ENCODE results near the gene NUDT2. TPM values are rescaled to one million over a fixed set of nuclear protein-coding genes. Genes with fewer than 3 reads are reported as not detected.

Gene NUDT2
- total RNA-seq, 2 experiments from 2014 or later: 4.5 to 7.2 TPM

GRCh38 chr9:34343605-34344004, 14.2 kb downstream of the NUDT2 start:
- no peak overlapping the region for H3K27ac Mint-ChIP-seq
- H3K36me3 Mint-ChIP-seq (ENCODE audit: low read depth): peaks cover 58% of the 10 kb centered on the region
- H3K9me3 Mint-ChIP-seq: no peaks in the 10 kb centered on the region
- no peak for TF ChIP-seq CTCF (IDR thresholded peaks at IDR 0.05)
- ChIA-PET CTCF (no interaction called here), POLR2A (no interaction called here)
- H3K27me3 Mint-ChIP-seq: no peaks in the 10 kb centered on the region
- no peak for DNase-seq
- H3K27me3 ChIP-seq (ENCODE audit: control insufficient read depth in 1 of 2, insufficient read depth in 2 of 2, low read length in 2 of 2): no peaks in the 10 kb centered on the region
- no peak overlapping the region for H3K4me3 Mint-ChIP-seq
- H3K36me3 ChIP-seq (ENCODE audit: insufficient read depth, low read length): peaks cover 42% of the 10 kb centered on the region
- no peak for ATAC-seq (ENCODE audit: poor library complexity)
- no peaks in the 10 kb centered on the region for H3K9me3 ChIP-seq (ENCODE audit: control insufficient read depth in 1 of 2, insufficient read depth in 1 of 2, low read length in 2 of 2)
- no peaks in the 10 kb centered on the region for H3K4me1 Mint-ChIP-seq (ENCODE audit: low read depth)
- intact Hi-C loops (cut with DNase I, micrococcal nuclease): no loop called here
- H3K4me1 ChIP-seq (ENCODE audit: insufficient read depth, low read length): no peaks in the 10 kb centered on the region
- no peak overlapping the region for H3K27ac ChIP-seq (ENCODE audit: low read depth in 1 of 2, low read length in 2 of 2)
- no peak overlapping the region for H3K4me3 ChIP-seq (ENCODE audit: low read length)

- TF ChIP-seq CTCF (IDR thresholded peaks at IDR 0.05): no peak
- Mint-ChIP-seq H3K4me1 (ENCODE audit: low read depth) (no peaks in the 10 kb centered on the region), H3K9me3 (no peaks in the 10 kb centered on the region), H3K27ac (no peak overlapping the region), H3K4me3 (no peak overlapping the region), H3K27me3 (no peaks in the 10 kb centered on the region), H3K36me3 (ENCODE audit: low read depth) (peaks cover 38% of the 10 kb centered on the region)
- H3K36me3 ChIP-seq (ENCODE audit: insufficient read depth, low read length): peaks cover 15% of the 10 kb centered on the region
- H3K27ac ChIP-seq (ENCODE audit: low read depth in 1 of 2, low read length in 2 of 2): no peak overlapping the region
- H3K4me3 ChIP-seq (ENCODE audit: low read length): no peak overlapping the region
- no peak for DNase-seq
- intact Hi-C loops (cut with DNase I, micrococcal nuclease): no loop called here
- no peaks in the 10 kb centered on the region for H3K27me3 ChIP-seq (ENCODE audit: control insufficient read depth in 1 of 2, insufficient read depth in 2 of 2, low read length in 2 of 2)
- no peaks in the 10 kb centered on the region for H3K4me1 ChIP-seq (ENCODE audit: insufficient read depth, low read length)
- no peak for ATAC-seq (ENCODE audit: poor library complexity)
- POLR2A ChIA-PET: no interaction called here
- H3K9me3 ChIP-seq (ENCODE audit: control insufficient read depth in 1 of 2, insufficient read depth in 1 of 2, low read length in 2 of 2): no peaks in the 10 kb centered on the region
- CTCF ChIA-PET: no interaction called here
Measured at GRCh38 chr9:34346873-34347799, 17.8 kb downstream of the NUDT2 start.

- Histone ChIP-seq H3K36me3 (ENCODE audit: insufficient read depth, low read length) (peaks cover 12% of the 10 kb centered on the region), H3K4me3 (ENCODE audit: low read length) (no peak overlapping the region), H3K27me3 (ENCODE audit: control insufficient read depth in 1 of 2, insufficient read depth in 2 of 2, low read length in 2 of 2) (no peaks in the 10 kb centered on the region), H3K9me3 (ENCODE audit: control insufficient read depth in 1 of 2, insufficient read depth in 1 of 2, low read length in 2 of 2) (no peaks in the 10 kb centered on the region), H3K4me1 (ENCODE audit: insufficient read depth, low read length) (no peaks in the 10 kb centered on the region), H3K27ac (ENCODE audit: low read depth in 1 of 2, low read length in 2 of 2) (no peak overlapping the region)
- no peak for TF ChIP-seq CTCF (IDR thresholded peaks at IDR 0.05)
- H3K36me3 Mint-ChIP-seq (ENCODE audit: low read depth): peaks cover 34% of the 10 kb centered on the region
- intact Hi-C loops (cut with DNase I, micrococcal nuclease): no loop called here
- POLR2A ChIA-PET: no interaction called here
- CTCF ChIA-PET: no interaction called here
- H3K4me3 Mint-ChIP-seq: no peak overlapping the region
- no peaks in the 10 kb centered on the region for H3K27me3 Mint-ChIP-seq
- DNase-seq (no peak), ATAC-seq (ENCODE audit: poor library complexity) (no peak)
- no peaks in the 10 kb centered on the region for H3K9me3 Mint-ChIP-seq
- no peak overlapping the region for H3K27ac Mint-ChIP-seq
- no peaks in the 10 kb centered on the region for H3K4me1 Mint-ChIP-seq (ENCODE audit: low read depth)
Measured at GRCh38 chr9:34347800-34348158, 18.4 kb downstream of the NUDT2 start.
